ENCODE results near the gene RNF128. TPM values are rescaled to one million over a fixed set of nuclear protein-coding genes. Genes with fewer than 3 reads are reported as not detected.
"Not testable (repeated sequence)": the region's sequence is repeated elsewhere in the genome, so short reads cannot be mapped to it uniquely, and the experiment has no call there.

Gene RNF128
- total and polyA plus RNA-seq, 2 donors (not counting 1 experiment from before 2014, with no cell fraction given), result not detected

GRCh38 chrX:106811131-106811910 lies 84.8 kb downstream of the RNF128 start:
- Mint-ChIP-seq H3K9me3 (ENCODE audit: insufficient read depth) (no peaks in the 10 kb centered on the region), H3K4me3 (no peak overlapping the region), H3K4me1 (no peaks in the 10 kb centered on the region), H3K27ac (no peak overlapping the region), H3K27me3 (no peaks in the 10 kb centered on the region)
- Histone ChIP-seq H4K20me1 (ENCODE audit: control insufficient read depth, insufficient read depth, low read length, poor library complexity, severe bottlenecking) (no peaks in the 10 kb centered on the region), H3K9ac (ENCODE audit: low read length) (no peak overlapping the region), H3K9me3 (ENCODE audit: control extremely low read depth in 1 of 3, control insufficient read depth in 2 of 3, insufficient read depth in 1 of 3, low read length in 2 of 3) (no peaks in the 10 kb centered on the region), H3K79me2 (ENCODE audit: control insufficient read depth, insufficient read depth, low read length) (no peaks in the 10 kb centered on the region), H3K4me2 (replicated peaks; ENCODE audit: low read depth, low read length, poor library complexity, severe bottlenecking) (no peak overlapping the region), H2AFZ (ENCODE audit: insufficient read depth, low read depth, low read length, poor library complexity, severe bottlenecking) (no peak overlapping the region), H3K27me3 (replicated peaks in 1 of 4; ENCODE audit: control extremely low read depth in 1 of 4, control insufficient read depth in 3 of 4, insufficient read depth in 4 of 4, low read length in 3 of 4) (no peaks in the 10 kb centered on the region), H3K4me1 (ENCODE audit: control insufficient read depth in 2 of 2, insufficient read depth in 2 of 2, low read length in 2 of 2) (no peaks in the 10 kb centered on the region), H3K36me3 (replicated peaks in 1 of 2; ENCODE audit: control extremely low read depth in 1 of 2, control insufficient read depth in 1 of 2, extremely low read depth in 1 of 2, insufficient read depth in 2 of 2, low read length in 1 of 2) (no peaks in the 10 kb centered on the region), H3K27ac (ENCODE audit: low read length in 2 of 2) (no peak overlapping the region), H3K4me3 (ENCODE audit: control extremely low read depth in 1 of 5, extremely low read depth in 1 of 5, insufficient read depth in 1 of 5, low read depth in 2 of 5, low read length in 4 of 5) (no peak overlapping the region)
- POLR2A ChIA-PET, result no interaction called here
- ATAC-seq (ENCODE audit: low read depth) (no peak), DNase-seq (no peak)
- WGBS (ENCODE audit: insufficient coverage), result no CpG with 5 or more reads among the region's 7 CpGs
- TF ChIP-seq EZH2 (IDR thresholded peaks at IDR 0.05; ENCODE audit: borderline replicate concordance, insufficient read depth, low read depth, low read length, poor library complexity, severe bottlenecking), result no peak
- no peak for TF ChIP-seq CTCF (IDR thresholded peaks at IDR 0.05)
- CTCF ChIA-PET, result no interaction called here
- intact Hi-C loops (cut with micrococcal nuclease), result no loop called here

- H3K9ac ChIP-seq (ENCODE audit: low read length); H3K27me3 ChIP-seq (replicated peaks in 1 of 4; ENCODE audit: control extremely low read depth in 1 of 4, control insufficient read depth in 3 of 4, insufficient read depth in 4 of 4, low read length in 3 of 4); H3K4me2 ChIP-seq (replicated peaks; ENCODE audit: low read depth, low read length, poor library complexity, severe bottlenecking); ATAC-seq (ENCODE audit: low read depth); CTCF ChIA-PET; H4K20me1 ChIP-seq (ENCODE audit: control insufficient read depth, insufficient read depth, low read length, poor library complexity, severe bottlenecking); H3K27me3 Mint-ChIP-seq; intact Hi-C loops (cut with micrococcal nuclease); H3K27ac ChIP-seq (ENCODE audit: low read length in 2 of 2); H3K9me3 Mint-ChIP-seq (ENCODE audit: insufficient read depth); H3K4me3 ChIP-seq (ENCODE audit: control extremely low read depth in 1 of 5, extremely low read depth in 1 of 5, insufficient read depth in 1 of 5, low read depth in 2 of 5, low read length in 4 of 5); POLR2A ChIA-PET; H3K4me1 ChIP-seq (ENCODE audit: control insufficient read depth in 2 of 2, insufficient read depth in 2 of 2, low read length in 2 of 2); H3K4me1 Mint-ChIP-seq; H3K79me2 ChIP-seq (ENCODE audit: control insufficient read depth, insufficient read depth, low read length); DNase-seq; H3K9me3 ChIP-seq (ENCODE audit: control extremely low read depth in 1 of 3, control insufficient read depth in 2 of 3, insufficient read depth in 1 of 3, low read length in 2 of 3); H3K27ac Mint-ChIP-seq; H3K4me3 Mint-ChIP-seq; H2AFZ ChIP-seq (ENCODE audit: insufficient read depth, low read depth, low read length, poor library complexity, severe bottlenecking); H3K36me3 ChIP-seq (replicated peaks in 1 of 2; ENCODE audit: control extremely low read depth in 1 of 2, control insufficient read depth in 1 of 2, extremely low read depth in 1 of 2, insufficient read depth in 2 of 2, low read length in 1 of 2): not testable (repeated sequence)
- WGBS (ENCODE audit: insufficient coverage), result no CpG with 5 or more reads among the region's 5 CpGs
Measured at GRCh38 chrX:106812930-106813329, 86.4 kb downstream of the RNF128 start.

- H3K4me1 ChIP-seq (ENCODE audit: control insufficient read depth in 2 of 2, insufficient read depth in 2 of 2, low read length in 2 of 2); H3K79me2 ChIP-seq (ENCODE audit: control insufficient read depth, insufficient read depth, low read length); H3K9me3 Mint-ChIP-seq (ENCODE audit: insufficient read depth); H2AFZ ChIP-seq (ENCODE audit: insufficient read depth, low read depth, low read length, poor library complexity, severe bottlenecking); intact Hi-C loops (cut with micrococcal nuclease); H3K9me3 ChIP-seq (ENCODE audit: control extremely low read depth in 1 of 3, control insufficient read depth in 2 of 3, insufficient read depth in 1 of 3, low read length in 2 of 3); DNase-seq; H3K4me1 Mint-ChIP-seq; H3K27me3 ChIP-seq (replicated peaks in 1 of 4; ENCODE audit: control extremely low read depth in 1 of 4, control insufficient read depth in 3 of 4, insufficient read depth in 4 of 4, low read length in 3 of 4); H3K4me3 Mint-ChIP-seq; H3K27me3 Mint-ChIP-seq; H4K20me1 ChIP-seq (ENCODE audit: control insufficient read depth, insufficient read depth, low read length, poor library complexity, severe bottlenecking); H3K27ac Mint-ChIP-seq; H3K4me2 ChIP-seq (replicated peaks; ENCODE audit: low read depth, low read length, poor library complexity, severe bottlenecking); H3K9ac ChIP-seq (ENCODE audit: low read length); POLR2A ChIA-PET; ATAC-seq (ENCODE audit: low read depth); H3K4me3 ChIP-seq (ENCODE audit: control extremely low read depth in 1 of 5, extremely low read depth in 1 of 5, insufficient read depth in 1 of 5, low read depth in 2 of 5, low read length in 4 of 5); H3K27ac ChIP-seq (ENCODE audit: low read length in 2 of 2); CTCF ChIA-PET; H3K36me3 ChIP-seq (replicated peaks in 1 of 2; ENCODE audit: control extremely low read depth in 1 of 2, control insufficient read depth in 1 of 2, extremely low read depth in 1 of 2, insufficient read depth in 2 of 2, low read length in 1 of 2): not testable (repeated sequence)
- no CpG with 5 or more reads among the region's 3 CpGs for WGBS (ENCODE audit: insufficient coverage)
Measured at GRCh38 chrX:106814093-106814492, 87.6 kb downstream of the RNF128 start.

All from B cell (primary cell).